Amniotic stem cell (primary cell): ENCODE measurements around the gene VAMP3.
"Not testable (repeated sequence)": the region's sequence is repeated elsewhere in the genome, so short reads cannot be mapped to it uniquely, and the experiment has no call there.

Experiments used
- DNase-seq: peaks from one replicate; lab custom pipeline; 2025; lab: John Stamatoyannopoulos, UW

VAMP3 gene

GRCh38 chr1:7768583-7768982 lies 2.5 kb upstream of the VAMP3 start:
- no peak for DNase-seq

DNA sequence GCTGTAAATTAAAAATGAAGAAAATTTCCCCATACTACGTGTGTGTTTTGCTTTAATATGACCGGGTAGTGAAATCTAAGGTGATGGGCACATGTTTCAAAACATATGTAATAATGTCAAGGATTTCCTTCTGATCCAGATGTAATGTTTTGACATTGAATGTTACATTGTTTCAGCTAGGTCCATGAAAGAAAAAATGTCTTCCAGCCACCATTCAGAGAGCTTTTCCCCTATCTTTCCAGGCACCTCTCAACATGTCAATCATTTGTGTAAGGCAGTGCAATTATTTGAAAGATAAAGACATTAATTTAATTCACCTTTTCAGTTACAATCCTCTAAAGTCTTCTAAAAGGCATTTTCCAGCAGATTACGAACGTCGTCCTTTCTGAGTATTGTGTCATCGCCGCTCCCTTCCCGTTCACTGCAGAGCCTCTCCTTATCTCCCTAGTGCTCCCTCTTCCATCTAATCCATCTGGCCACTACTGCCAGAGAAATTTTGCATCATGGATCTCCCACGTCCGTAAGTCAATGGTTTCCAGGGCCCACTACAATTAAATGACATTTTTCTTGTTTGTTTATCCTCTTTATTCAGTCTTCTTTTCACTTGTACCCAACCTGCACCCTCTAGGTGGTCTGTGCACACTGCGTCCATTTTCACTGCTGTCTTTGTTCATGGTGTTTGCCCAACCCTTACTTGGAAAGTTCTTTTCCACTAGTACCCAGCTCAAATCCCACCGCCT lies 1.3 kb upstream of the VAMP3 start:
- no peak for DNase-seq

DNA sequence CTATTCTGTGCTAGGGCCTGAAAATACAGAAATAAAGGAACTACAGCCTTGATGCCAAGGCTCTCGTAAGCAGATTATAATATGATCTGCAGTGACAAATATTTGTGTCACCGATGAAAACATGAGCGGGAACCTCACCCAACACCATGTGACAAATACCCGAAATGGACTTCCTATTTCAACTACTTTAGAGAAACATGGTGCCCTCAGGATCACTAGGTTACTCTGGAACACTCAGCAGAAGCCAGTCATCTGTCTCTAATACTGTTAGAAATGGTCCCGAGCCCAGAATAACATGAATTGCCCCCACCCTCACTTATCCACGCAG lies 463 bp upstream of the VAMP3 start:
- no peak for DNase-seq

DNA sequence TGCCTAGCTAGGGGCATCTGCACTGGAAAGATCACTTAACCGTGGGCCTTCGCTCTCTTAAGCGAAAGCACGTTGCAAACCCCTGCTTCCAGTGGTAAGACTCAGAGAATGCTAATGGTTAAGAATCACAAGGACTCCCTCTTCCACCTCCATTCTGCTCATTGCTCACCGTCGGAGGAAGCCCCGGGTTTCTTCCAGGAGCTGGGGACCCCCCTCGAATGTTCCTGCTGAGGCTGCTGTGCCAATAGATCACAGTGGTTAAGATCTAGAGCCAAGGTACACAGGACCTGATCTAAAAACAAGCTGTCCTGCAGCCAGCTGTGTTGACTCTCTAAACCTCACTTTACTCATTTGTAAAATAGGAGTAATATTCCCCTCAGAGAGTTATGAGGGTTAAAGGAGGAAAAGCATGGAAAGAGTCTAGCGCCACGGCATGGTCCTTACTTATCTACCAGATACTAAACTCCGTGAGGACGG lies 765 bp downstream of the VAMP3 start:
- no peak for DNase-seq

GRCh38 chr1:7777591-7777990 lies 6.5 kb downstream of the VAMP3 start:
- DNase-seq: no peak

- DNase-seq: no peak
These were observed 7.1 kb downstream of the VAMP3 start for GRCh38 chr1:7778133-7778628.

- no peak for DNase-seq
These were observed 9.9 kb downstream of the VAMP3 start for GRCh38 chr1:7780976-7781375.

DNA sequence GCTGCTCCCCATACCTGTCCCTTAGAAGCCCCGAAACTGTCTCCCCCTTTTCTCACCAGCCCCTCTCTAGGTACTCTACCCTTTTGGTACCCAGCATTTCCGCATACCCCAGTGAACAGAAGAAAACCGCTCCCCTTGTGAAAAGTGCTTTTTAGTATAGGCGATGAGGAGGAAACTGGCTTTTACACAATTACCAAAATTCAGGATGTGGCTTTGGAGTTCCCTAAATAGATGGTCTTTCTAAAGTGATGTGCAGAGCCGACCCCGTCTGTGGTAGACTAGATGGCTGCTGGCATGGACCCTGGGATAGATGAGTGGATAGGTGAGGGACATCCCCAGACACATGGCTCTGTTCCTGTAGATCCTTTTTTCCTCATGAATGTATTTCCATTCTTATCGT lies 10.4 kb downstream of the VAMP3 start:
- no peak for DNase-seq

DNA sequence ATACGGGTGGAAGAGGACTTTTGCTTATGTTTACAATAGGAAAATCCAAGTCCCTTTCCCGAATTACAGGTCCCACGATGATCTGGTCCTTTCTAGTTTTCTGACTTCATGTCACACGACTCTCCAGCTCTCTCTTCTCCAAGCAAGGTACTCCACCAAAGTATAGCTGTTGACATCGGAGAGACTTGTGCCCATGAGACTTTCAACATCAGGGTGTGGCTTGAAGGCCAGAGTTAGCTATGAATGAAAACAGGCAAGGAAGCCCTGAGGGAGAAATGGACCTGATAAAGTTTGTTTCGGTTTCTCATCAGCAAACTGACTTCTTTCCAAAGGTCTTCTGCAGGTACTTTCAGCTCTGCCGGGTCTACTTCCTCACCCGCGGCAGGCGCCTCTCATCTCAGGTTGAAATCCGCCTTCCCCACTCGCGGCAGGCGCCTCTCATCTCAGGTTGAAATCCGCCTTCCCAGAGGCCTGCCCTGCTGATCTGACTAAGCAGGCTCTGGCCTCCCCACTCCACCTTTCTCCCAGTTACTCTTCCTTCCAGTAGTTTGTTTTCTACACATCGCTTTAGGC lies 10.9 kb downstream of the VAMP3 start:
- DNase-seq: no peak

DNA sequence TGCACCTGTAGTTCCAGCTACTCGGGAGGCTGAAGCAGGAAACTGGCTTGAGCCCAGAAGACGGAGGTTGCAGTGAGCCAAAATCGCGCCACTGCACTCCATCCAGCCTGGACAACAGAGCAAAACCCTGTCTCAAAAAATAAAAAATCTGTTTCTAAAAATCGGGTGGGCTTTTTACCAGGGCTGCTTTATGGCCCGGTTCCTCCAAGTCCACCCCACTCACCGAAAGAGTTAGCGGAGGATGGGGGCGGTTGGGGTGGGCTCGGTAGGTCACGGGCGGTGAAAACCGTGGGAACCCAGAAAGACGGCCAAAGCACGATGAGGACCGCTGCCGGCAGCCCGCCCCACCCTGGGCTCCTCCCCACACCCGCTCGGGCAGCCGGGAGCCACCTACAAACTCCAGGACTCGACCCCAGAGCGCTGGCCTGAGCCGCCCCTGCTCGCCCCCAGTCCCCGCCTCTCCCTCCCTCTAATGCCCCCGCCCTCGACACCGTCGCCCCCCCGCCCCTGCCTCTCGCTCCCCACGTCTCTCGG lies 12.1 kb downstream of the VAMP3 start:
- DNase-seq: no peak

- DNase-seq: peak; percentile 90
These were observed 12.9 kb downstream of the VAMP3 start, which contains the start of gene PER3 for GRCh38 chr1:7783826-7784491. Gene PER3 (plus strand): TSS chr1:7784291. CDS start chr1:7784878, 587 bp downstream.

- no peak for DNase-seq
These were observed 13.5 kb downstream of the VAMP3 start for GRCh38 chr1:7784492-7785071.

DNA sequence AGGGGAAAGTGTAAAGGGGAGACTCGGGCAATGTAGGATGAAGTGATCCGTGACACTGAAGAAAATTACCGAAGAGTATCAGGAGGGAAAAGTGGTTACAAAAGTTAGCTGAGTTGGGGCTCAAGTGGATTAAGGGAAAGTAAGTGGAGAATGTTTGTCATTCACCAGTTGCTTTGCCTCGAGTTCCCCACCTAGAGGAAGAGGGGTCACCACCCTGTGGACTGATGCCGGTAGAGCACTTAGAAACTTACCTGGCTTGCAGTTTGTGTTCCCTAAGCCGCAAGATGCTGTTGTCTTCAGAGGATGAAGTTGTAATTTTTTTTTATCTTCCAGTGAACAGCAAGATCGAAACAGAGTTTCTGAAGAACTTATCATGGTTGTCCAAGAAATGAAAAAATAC lies 14.0 kb downstream of the VAMP3 start:
- no peak for DNase-seq

DNA sequence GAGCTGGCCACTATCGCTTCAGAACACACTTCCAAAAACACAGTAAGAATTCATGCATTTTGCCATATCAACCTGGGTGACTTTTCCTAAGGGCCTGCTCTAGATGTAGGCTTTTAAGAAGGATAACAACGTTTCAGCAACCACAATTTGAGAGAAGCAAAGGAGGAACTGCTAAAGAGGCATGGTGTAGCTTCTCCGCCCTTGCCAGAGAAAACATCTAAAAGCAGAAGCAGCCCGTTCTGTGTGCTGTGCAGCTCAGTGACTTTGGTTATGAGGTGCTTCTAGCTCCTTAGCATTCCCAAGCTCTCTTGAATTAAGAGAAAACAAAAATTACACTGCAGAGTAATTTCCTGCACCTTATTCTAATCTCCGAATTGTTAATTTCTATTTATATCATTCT lies 15.7 kb downstream of the VAMP3 start:
- no peak for DNase-seq

GRCh38 chr1:7789828-7790227 lies 18.7 kb downstream of the VAMP3 start:
- DNase-seq: no peak

DNA sequence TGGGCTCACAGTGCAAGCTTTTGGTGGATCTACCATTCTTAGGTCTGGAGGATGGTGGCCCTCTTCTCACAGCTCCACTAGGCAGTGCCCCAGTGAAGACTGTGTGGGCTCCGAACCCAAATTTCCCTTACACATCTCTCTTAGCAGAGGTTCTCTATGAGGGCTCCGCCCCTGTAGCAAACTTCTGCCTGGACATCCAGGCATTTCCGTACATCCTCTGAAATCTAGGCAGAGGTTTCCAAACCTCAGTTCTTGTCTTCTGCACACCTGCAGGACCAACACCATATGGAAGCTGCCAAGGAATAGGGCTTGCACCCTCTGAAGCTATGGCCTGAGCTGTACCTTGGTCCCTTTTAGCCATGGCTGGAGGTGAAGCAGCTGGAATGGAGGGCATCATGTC lies 19.9 kb downstream of the VAMP3 start:
- DNase-seq: not testable (repeated sequence)

DNA sequence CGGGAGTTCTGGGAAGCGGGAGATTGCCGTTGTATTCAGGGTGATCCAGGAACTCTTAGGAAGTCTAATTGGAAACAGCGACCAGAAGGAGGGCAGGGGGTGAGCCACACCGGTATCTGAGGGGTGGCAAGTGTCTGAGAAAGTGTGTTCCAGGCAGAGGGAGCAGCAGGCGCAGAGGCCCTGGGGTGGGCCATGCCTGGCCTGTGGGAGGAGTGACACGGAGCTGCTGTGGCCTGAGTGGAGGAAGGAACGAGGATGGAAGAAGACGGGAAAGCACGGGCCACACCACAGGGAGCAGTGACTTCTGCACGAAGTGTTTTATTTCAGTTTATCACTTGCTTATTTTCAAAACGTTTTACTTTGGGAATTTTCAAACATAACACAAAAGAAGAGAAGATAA lies 24.3 kb downstream of the VAMP3 start:
- no peak for DNase-seq

GRCh38 chr1:7805460-7805859 lies 34.4 kb downstream of the VAMP3 start:
- no peak for DNase-seq

DNA sequence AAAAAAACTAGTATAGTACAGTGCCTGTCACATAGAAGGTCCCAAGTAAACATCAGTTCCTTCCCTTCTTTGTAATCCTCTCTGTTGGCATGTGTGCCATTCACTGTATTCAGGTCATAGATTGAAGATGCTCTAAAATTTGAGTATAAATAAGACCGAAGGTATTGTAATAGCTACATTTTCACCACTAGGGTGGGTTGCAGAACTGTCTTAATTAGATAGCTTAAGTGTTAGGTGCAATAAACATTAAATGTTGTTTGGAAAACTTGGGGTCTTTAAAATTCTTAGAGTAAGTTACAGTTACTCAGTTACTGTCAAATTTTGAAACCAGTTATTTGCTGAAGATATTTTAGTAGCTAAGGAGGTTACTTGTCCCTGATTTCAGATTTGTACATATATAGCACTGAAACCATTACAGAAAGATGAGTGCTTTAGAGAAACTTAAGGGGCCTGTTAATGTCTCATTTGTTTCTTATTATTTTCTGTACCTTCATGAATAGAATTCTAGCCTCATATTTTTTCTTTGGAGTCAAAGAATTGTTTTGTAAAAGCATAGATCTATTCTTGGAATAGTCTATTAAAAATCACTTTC lies 37.3 kb downstream of the VAMP3 start:
- DNase-seq: no peak

GRCh38 chr1:7809742-7810141 lies 38.6 kb downstream of the VAMP3 start:
- DNase-seq: no peak

DNA sequence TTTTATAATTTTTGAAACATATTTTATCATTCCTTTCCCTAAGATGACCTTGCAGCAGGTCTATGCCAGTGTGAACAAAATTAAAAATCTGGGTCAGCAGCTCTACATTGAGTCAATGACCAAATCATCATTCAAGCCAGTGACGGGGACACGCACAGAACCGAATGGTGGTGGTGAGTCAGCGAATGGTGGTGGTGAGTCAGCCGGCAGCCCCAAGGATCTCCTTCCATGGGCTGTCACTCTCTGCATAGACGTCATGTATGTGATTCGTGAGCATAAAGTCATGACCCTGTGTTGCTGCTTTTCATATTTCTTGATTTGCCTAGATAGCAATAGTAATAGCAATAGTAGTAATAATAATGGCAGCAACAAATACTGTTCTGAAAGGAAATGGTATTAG lies 39.3 kb downstream of the VAMP3 start:
- DNase-seq: peak; percentile 66

GRCh38 chr1:7811476-7811875 lies 40.4 kb downstream of the VAMP3 start:
- DNase-seq: no peak
